Mammary epithelial cell (primary cell): Measurements from ENCODE around the gene SEMA3A.

Source experiments
- EZH2 ChIP-seq: IDR thresholded peaks from 2 replicates; pipeline ENCODE4 v1.6.1; 2012; ENCODE audit warnings: low read length, inconsistent platforms, borderline replicate concordance
- TF ChIP-seq, protein P1 (sequence below), 2 donors: IDR thresholded peaks in 1 of 2; conservative IDR thresholded peaks in 1 of 2; 2 replicates each; pipeline ENCODE4 v1.5.1; 2011 to 2012; ENCODE audit warnings: inconsistent platforms in 2 of 2, low read length in 2 of 2, mild to moderate bottlenecking in 2 of 2, control low read depth in 1 of 2, low read depth in 1 of 2; ENCODE audit not compliant: insufficient read depth in 1 of 2; ENCODE audit errors: extremely low read depth in 1 of 2

DNA sequence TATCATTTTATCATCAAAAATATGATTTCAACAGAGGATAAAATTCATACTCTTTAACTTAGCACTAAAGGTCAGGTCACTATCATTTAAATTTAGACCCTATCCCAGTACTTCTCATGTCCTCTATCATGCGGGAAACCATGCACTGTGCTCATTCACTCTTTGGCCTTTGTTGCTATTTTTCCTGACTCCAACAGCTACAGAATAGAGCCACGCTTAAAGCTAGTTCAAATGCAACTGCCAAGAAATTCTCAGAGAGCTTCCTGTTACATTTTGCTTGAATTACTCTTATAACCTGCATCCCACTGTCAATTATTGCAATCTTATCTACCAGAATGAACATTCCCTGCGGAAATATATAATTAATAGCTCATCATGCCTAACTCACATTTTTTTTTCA, 58.3 kb downstream of the SEMA3A start:
- TF ChIP-seq EZH2 = no peak
- TF ChIP-seq, protein P1, sequence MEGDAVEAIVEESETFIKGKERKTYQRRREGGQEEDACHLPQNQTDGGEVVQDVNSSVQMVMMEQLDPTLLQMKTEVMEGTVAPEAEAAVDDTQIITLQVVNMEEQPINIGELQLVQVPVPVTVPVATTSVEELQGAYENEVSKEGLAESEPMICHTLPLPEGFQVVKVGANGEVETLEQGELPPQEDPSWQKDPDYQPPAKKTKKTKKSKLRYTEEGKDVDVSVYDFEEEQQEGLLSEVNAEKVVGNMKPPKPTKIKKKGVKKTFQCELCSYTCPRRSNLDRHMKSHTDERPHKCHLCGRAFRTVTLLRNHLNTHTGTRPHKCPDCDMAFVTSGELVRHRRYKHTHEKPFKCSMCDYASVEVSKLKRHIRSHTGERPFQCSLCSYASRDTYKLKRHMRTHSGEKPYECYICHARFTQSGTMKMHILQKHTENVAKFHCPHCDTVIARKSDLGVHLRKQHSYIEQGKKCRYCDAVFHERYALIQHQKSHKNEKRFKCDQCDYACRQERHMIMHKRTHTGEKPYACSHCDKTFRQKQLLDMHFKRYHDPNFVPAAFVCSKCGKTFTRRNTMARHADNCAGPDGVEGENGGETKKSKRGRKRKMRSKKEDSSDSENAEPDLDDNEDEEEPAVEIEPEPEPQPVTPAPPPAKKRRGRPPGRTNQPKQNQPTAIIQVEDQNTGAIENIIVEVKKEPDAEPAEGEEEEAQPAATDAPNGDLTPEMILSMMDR (conservative IDR thresholded peaks at IDR 0.05 in 1 of 2, IDR thresholded peaks at IDR 0.05 in 1 of 2; ENCODE audit: extremely low read depth in 1 of 2, insufficient read depth in 1 of 2, low read depth in 1 of 2, low read length in 2 of 2) = no peak
